HCT116 (cell line): ENCODE measurements around the gene IRGM.
"Not testable (repeated sequence)": the region's sequence is repeated elsewhere in the genome, so short reads cannot be mapped to it uniquely, and the experiment has no call there.

Source experiments
- ATF3 ChIP-seq: IDR thresholded peaks from 2 replicates; pipeline ENCODE4 v1.6.1; 2012
- CTCF ChIP-seq, 3 experiments: fragments of 200-600 bp in 1 of 3; sonication (generic) in 1 of 3; IDR thresholded peaks in 2 of 3; conservative IDR thresholded peaks in 1 of 3; 2 replicates each; pipeline ENCODE4 v1.5.1; 2012 to 2017; ENCODE audit warnings: low read depth in 2 of 3, low read length in 2 of 3, antibody characterized with exemption in 1 of 3, borderline replicate concordance in 1 of 3, control low read depth in 1 of 3, mild to moderate bottlenecking in 1 of 3, mixed read lengths in 1 of 3, mixed run types in 1 of 3, moderate library complexity in 1 of 3; ENCODE audit not compliant: insufficient read depth in 1 of 3
- EZH2 ChIP-seq: fragments of 200-600 bp; sonication (generic); IDR thresholded peaks from 2 replicates; pipeline ENCODE4 v1.6.1; 2017; ENCODE audit warnings: antibody characterized with exemption, mixed run types
- MAX ChIP-seq: IDR thresholded peaks from 2 replicates; pipeline ENCODE4 v1.6.1; 2012
- POLR2A ChIP-seq: IDR thresholded peaks from 2 replicates; pipeline ENCODE4 v1.7.0; 2011; ENCODE audit warnings: borderline replicate concordance; ENCODE audit not compliant: insufficient read depth, insufficient read length; ENCODE audit errors: extremely low read depth
- POLR2AphosphoS5 ChIP-seq: IDR thresholded peaks from 2 replicates; pipeline ENCODE4 v1.6.1; 2011; ENCODE audit warnings: mild to moderate bottlenecking, low read depth, low read length, moderate library complexity
- REST ChIP-seq: IDR thresholded peaks from 2 replicates; pipeline ENCODE4 v1.6.1; 2012; ENCODE audit warnings: low read depth
- ZBTB33 ChIP-seq: IDR thresholded peaks from 2 replicates; pipeline ENCODE4 v1.6.1; 2011; ENCODE audit warnings: mild to moderate bottlenecking, low read length, moderate library complexity; ENCODE audit not compliant: insufficient replicate concordance; ENCODE audit errors: extremely low read depth

GRCh38 chr5:150846308-150846653 is at the start of gene IRGM:
- not testable (repeated sequence) for TF ChIP-seq MAX; CTCF (IDR thresholded peaks at IDR 0.05 in 2 of 3, conservative IDR thresholded peaks at IDR 0.05 in 1 of 3; ENCODE audit: borderline replicate concordance in 1 of 3, insufficient read depth in 1 of 3, low read depth in 2 of 3, low read length in 2 of 3); EZH2; ZBTB33; POLR2A; REST; ATF3; POLR2AphosphoS5
